GM08714 (cell line): ENCODE data around the gene TIMMDC1.

Experiments used
- H3K4me3 ChIP-seq: fragments of 200-500 bp; sonication (Bioruptor generic); 2 replicates; pipeline ENCODE4 v1.5.1; 2014; ENCODE audit warnings: mild to moderate bottlenecking, low read length, inconsistent platforms
- ZNF274 ChIP-seq: IDR thresholded peaks from 2 replicates; pipeline ENCODE4 v1.6.1; 2012; ENCODE audit warnings: mild to moderate bottlenecking, low read depth, low read length

Gene TIMMDC1

GRCh38 chr3:119492810-119493209 is 5.5 kb upstream of the TIMMDC1 start:
- TF ChIP-seq ZNF274: no peak
- no peak overlapping the region for H3K4me3 ChIP-seq

- no peak for TF ChIP-seq ZNF274
- no peak overlapping the region for H3K4me3 ChIP-seq
These were observed 3.8 kb upstream of the TIMMDC1 start for GRCh38 chr3:119494597-119494996.

DNA sequence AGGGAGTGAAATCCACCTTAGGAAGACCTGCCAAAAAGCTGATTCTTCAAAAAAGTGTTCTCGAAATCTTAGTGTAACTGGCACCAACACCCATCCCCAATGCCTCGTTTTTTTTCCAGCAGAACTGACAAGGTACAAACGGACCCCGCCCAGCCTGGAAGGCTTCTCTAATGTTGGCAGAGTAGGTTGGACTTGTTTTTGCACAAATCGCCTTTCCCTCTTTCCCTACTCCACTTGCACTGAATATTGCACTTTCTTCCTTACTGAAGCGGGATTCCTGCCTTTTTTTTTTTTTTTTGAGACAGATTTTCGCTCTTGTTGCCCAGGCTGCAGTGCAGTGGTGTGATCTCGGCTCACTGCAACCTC is 544 bp upstream of the TIMMDC1 start:
- no peak for TF ChIP-seq ZNF274
- peak overlapping the region; percentile 90 for H3K4me3 ChIP-seq

- no peak overlapping the region; the same call in 1 of the 2 replicates for H3K4me3 ChIP-seq
- no peak for TF ChIP-seq ZNF274
These were observed 1.9 kb downstream of the TIMMDC1 start for GRCh38 chr3:119500265-119500664.

GRCh38 chr3:119500901-119501300 is 2.6 kb downstream of the TIMMDC1 start:
- TF ChIP-seq ZNF274: no peak
- no peak overlapping the region; the same call in 1 of the 2 replicates for H3K4me3 ChIP-seq

DNA sequence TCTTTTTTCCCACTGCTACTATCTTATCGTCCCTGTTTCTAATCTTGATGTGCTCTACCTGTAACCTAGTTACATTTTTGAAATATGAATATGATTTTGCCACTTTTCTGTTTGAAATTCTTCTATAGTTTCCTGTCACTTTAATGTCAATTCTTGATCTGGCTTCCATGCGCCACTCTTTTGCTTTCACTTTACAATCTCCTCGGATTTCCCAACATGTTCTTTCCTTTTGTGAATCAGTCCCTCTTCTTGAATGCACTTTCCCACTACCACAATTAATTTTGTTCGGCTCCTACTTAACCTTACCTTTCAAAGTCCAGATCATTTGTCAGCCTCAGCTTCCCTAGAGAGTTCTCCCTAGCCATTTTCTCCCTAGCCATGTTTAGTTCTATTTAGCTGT is 8.3 kb downstream of the TIMMDC1 start:
- 0 out of 2 replicates have a peak overlapping the region, but pooled peaks have one; percentile 21 for H3K4me3 ChIP-seq

DNA sequence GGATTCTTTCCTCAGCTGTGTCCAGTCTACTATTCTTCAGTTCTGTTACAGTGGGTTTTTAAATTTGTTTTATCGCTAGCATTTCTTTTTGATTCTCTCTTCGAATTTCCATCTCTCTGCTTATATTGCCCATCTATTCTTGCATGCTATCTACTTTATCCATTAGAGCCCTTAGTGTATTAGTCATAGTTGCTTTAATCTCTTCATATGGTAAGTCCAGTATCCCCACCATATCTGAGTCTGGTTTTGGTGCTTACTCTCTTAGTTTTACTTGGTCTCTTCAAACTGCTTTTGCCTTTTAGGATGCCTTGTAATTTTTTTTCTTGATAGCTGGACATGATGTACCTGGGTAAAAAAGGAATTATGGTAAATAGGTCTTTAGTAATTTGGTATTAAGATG is 9.1 kb downstream of the TIMMDC1 start:
- H3K4me3 ChIP-seq: no peak overlapping the region
- TF ChIP-seq ZNF274: no peak

More for the DNA sequence above, 8.3 kb downstream of the TIMMDC1 start:
- no peak for TF ChIP-seq ZNF274

DNA sequence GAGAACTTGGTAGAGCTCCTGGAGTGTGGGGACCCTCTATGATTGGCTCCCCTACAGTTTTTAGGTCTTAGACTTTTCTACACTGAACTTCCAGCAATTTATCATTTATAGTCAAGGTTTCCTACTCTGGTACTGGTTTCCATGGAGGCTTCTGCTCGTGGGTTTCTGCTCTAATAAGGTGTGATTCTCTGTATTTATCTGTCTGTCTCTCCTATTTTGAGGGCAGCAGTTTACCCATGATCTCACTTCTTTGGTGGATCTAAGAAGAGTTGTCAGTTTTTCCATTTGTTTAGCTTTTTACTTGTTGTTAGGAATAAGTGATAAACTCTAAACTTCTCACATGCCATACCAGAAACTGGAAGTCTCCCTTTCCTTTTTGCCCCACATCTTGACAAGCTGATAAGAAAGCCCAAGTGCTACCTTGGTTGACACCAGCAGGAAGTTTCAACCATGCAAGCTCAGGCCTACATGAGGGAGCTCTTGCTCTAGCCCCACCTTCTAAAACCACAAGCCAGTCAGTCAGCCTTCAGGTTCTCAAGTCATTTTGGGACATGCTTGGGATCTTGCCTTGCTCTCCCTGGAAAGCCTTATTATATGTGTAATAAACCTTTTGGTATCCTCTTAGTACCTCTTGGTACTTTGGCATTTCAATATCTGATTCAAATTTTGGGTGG is 10.0 kb downstream of the TIMMDC1 start:
- H3K4me3 ChIP-seq: no peak overlapping the region
- no peak for TF ChIP-seq ZNF274

GRCh38 chr3:119510690-119511089 is 12.3 kb downstream of the TIMMDC1 start:
- H3K4me3 ChIP-seq: no peak overlapping the region
- TF ChIP-seq ZNF274: no peak

GRCh38 chr3:119514637-119515036 is 16.3 kb downstream of the TIMMDC1 start:
- no peak overlapping the region for H3K4me3 ChIP-seq
- TF ChIP-seq ZNF274: no peak

DNA sequence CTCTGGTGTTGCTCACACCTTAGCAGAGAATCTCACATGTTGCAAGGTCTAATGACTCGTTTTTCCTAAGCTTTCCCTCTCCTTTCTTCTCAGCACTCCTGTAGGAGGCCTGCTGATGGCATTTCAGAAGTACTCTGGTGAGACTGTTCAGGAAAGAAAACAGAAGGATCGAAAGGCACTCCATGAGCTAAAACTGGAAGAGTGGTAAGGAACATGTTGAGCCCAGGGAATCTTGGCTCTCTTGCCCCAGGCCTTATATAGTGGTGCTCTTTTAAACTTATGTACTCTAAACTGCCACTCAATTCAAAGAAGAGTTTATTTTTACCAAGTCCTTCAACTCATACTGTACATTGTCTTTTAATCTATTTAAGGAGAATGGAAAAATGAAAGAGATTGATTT is 18.8 kb downstream of the TIMMDC1 start:
- no peak for TF ChIP-seq ZNF274

GRCh38 chr3:119518026-119518425 is 19.7 kb downstream of the TIMMDC1 start:
- TF ChIP-seq ZNF274: no peak
- no peak overlapping the region for H3K4me3 ChIP-seq

More for the DNA sequence above, 18.8 kb downstream of the TIMMDC1 start:
- H3K4me3 ChIP-seq: no peak overlapping the region

DNA sequence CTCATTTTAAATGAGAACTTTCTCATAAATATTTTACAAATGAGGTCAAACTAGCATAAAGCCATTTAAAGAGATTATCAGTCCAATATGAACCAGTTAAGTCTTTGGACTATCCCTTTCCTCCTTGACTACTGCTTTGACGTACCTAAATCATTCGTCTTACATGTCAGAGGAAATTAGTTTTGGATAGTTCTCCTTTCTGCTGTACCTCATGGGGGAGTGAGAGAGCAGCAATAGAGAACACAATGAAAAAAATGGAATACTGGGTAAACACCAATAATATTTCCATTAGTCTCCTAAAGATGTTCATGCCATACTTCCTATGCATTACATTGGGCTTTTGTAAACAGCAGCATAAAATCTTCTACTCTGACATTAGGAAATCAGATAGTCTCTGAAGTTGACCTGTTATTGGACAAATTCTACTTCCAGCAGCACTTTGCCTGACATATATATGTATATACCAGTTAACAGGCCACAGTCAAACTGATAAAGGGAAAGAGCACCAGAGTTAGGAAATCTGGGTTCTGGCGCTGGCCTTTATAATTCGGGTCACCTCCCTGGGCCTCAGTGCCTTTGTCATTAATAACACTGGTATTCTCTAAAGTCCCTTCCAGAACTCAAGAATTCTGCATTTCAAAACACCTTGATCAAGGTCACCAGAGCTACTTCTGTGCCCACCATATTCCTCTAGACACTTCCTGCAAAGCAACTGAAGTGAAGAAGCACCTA is 26.8 kb downstream of the TIMMDC1 start:
- no peak overlapping the region for H3K4me3 ChIP-seq
- no peak for TF ChIP-seq ZNF274

DNA sequence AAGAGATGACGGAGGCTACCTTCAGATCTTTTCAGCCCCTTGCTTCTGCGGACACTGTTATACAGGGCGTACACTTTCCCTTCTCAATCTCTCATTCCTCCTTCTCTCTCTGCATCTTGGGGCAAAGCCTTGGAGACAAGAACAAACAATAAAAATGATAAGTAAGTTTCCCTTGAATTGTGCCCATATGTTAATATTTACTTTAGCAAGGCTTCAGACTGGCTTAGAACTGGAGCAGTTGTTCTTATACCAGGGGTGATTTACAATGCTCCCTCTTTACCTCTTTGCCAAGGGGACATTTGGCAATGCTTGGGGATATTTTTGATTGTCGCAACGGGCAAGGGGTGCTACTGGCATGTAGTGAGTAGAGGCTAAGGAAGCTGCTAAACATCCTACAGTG is 29.4 kb downstream of the TIMMDC1 start:
- no peak overlapping the region for H3K4me3 ChIP-seq
- no peak for TF ChIP-seq ZNF274

- no peak overlapping the region for H3K4me3 ChIP-seq
- TF ChIP-seq ZNF274: no peak
These were observed 31.5 kb downstream of the TIMMDC1 start for GRCh38 chr3:119529883-119530282.
